Lower leg skin (tissue), 3 donors: ENCODE measurements around the gene ANGPTL7.

ENCODE experiments used
- POLR2A ChIP-seq, 2 donors: fragments of 450-650 bp; IDR thresholded peaks; one replicate each; pipeline ENCODE4 v1.6.1; 2016 to 2017; ENCODE audit warnings: antibody characterized with exemption in 2 of 2, mild to moderate bottlenecking in 1 of 2, moderate library complexity in 1 of 2
- TF ChIP-seq, protein P1 (sequence below), 3 donors: fragments of 450-650 bp; IDR thresholded peaks; one replicate each; pipeline ENCODE4 v1.5.1; 2016; ENCODE audit warnings: antibody characterized with exemption in 3 of 3, mild to moderate bottlenecking in 3 of 3, moderate library complexity in 2 of 3

DNA sequence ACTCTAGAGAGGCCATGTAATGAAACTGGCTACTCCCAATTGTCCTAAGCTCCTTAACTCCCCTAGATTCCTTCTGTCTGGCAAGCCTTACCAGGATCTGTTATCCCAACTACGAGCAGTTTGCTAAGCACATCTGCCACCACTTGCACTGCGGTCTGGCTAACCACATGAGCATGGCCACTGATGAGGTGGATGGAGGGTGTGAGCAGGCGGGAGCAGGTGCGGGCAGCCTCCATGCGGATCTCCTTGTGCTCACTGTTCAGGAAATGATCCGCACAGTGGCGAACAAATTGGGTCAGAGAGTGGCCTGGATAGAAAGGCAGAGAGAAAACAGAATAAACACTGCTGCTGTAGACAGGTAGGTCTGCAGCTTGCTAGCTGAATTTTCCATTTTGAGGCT, 49.2 kb downstream of the ANGPTL7 start:
- TF ChIP-seq, protein P1, sequence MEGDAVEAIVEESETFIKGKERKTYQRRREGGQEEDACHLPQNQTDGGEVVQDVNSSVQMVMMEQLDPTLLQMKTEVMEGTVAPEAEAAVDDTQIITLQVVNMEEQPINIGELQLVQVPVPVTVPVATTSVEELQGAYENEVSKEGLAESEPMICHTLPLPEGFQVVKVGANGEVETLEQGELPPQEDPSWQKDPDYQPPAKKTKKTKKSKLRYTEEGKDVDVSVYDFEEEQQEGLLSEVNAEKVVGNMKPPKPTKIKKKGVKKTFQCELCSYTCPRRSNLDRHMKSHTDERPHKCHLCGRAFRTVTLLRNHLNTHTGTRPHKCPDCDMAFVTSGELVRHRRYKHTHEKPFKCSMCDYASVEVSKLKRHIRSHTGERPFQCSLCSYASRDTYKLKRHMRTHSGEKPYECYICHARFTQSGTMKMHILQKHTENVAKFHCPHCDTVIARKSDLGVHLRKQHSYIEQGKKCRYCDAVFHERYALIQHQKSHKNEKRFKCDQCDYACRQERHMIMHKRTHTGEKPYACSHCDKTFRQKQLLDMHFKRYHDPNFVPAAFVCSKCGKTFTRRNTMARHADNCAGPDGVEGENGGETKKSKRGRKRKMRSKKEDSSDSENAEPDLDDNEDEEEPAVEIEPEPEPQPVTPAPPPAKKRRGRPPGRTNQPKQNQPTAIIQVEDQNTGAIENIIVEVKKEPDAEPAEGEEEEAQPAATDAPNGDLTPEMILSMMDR (IDR thresholded peaks at IDR 0.05) = no peak
- no peak for TF ChIP-seq POLR2A (IDR thresholded peaks at IDR 0.05)
